Gastroesophageal sphincter (tissue), 4 donors: ENCODE measurements around the gene CD46. TPM values are rescaled to one million over a fixed set of nuclear protein-coding genes. Genes with fewer than 3 reads are reported as not detected.

Source experiments
- ATAC-seq: fragments of 150-250 bp; one replicate; pipeline ENCODE4 v1.9.1; 2016; ENCODE audit warnings: mild to moderate bottlenecking, moderate library complexity
- H3K27ac ChIP-seq, 4 donors: fragments of 200-600 bp; sonication (generic) in 3 of 4; 1 replicate in 3 of 4; 2 replicates in 1 of 4; pipeline ENCODE4 v1.5.1; 2016 to 2019
- H3K27me3 ChIP-seq: fragments of 200-600 bp; sonication (generic); one replicate; pipeline ENCODE4 v1.5.1; 2019
- H3K36me3 ChIP-seq, 2 donors: fragments of 200-600 bp; sonication (generic); one replicate each; pipeline ENCODE4 v1.5.1; 2019; ENCODE audit warnings: control low read depth in 1 of 2
- H3K4me1 ChIP-seq, 3 donors: fragments of 200-600 bp; sonication (generic); 1 replicate in 2 of 3; 2 replicates in 1 of 3; pipeline ENCODE4 v1.5.1; 2016 to 2019; ENCODE audit warnings: control low read depth in 2 of 3
- H3K4me3 ChIP-seq, 2 donors: fragments of 200-600 bp; sonication (generic); one replicate each; pipeline ENCODE4 v1.5.1; 2019; ENCODE audit warnings: mild to moderate bottlenecking in 1 of 2, moderate library complexity in 1 of 2
- H3K9me3 ChIP-seq, 3 donors: fragments of 200-600 bp; sonication (generic); one replicate each; pipeline ENCODE4 v1.5.1; 2017 to 2019; ENCODE audit warnings: control low read depth in 2 of 3
- EP300 ChIP-seq: sonication (generic); formaldehyde crosslinking; IDR thresholded peaks from one replicate; pipeline ENCODE4 v1.6.1; 2017; ENCODE audit warnings: antibody characterized with exemption, mild to moderate bottlenecking
- POLR2A ChIP-seq, 2 donors: fragments of 450-650 bp; IDR thresholded peaks; one replicate each; pipeline ENCODE4 v1.6.1; 2017; ENCODE audit warnings: antibody characterized with exemption in 2 of 2, mild to moderate bottlenecking in 2 of 2, moderate library complexity in 1 of 2
- POLR2AphosphoS5 ChIP-seq: sonication (generic); formaldehyde crosslinking; IDR thresholded peaks from one replicate; pipeline ENCODE4 v1.6.1; 2017; ENCODE audit warnings: antibody characterized with exemption
- WGBS, 2 donors: methylation state at CpG; one replicate each; pipeline ENCODE4 v1.1.5; 2018; ENCODE audit warnings: low coverage in 1 of 2; 5-methylcytosine and 5-hydroxymethylcytosine counted together
- total RNA-seq, 4 donors: library from RNA; depleted of rRNA; stranded (reverse); fragments of >200 nt; gene quantifications; one replicate each; pipeline ENCODE4 v1.1.0, GENCODE V29; 2016
- TF ChIP-seq, protein P1 (sequence below), 4 experiments: fragments of 200-600 bp in 2 of 4; fragments of 450-650 bp in 2 of 4; sonication (generic) in 1 of 4; IDR thresholded peaks; one replicate each; pipeline ENCODE4 v1.5.1; 2017 to 2019; ENCODE audit warnings: antibody characterized with exemption in 4 of 4, mild to moderate bottlenecking in 2 of 4, moderate library complexity in 2 of 4

The CD46 gene
- total RNA-seq, 4 donors from 2014 or later = 69.1 to 117 (median 98.6) TPM

DNA sequence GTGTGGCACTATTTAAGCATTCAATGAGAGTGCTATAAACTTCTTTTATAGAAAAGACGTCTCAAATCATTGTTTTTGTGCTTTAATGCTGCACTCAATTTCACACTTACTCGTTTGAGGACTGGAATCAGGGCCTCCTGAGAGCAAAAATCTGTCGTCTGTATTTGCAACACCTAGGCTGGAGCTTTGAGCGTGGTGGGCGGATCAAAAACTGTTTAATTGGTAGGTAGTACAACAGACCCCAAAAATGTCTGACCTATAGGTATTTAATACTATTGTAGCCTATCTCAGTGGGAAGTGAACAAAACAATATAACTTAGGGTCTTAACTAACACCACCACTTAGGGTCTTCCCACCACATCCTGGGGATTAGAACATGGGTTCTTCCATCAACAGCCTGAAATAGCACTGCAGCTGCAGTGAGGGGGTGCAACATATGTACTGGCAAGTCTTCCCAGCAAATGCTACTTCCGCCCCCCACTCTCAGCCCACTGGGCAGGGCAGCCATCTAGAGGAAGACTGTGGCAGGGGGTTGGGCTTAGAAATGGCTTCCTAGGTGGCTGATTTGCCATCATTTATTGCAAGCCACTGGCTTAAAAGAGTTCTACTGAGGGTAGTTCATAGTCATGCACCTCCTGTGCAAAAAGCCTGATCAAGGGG lies 48.3 kb downstream of the CD46 start:
- no peak overlapping the region for H3K4me3 ChIP-seq
- WGBS, 2 donors = 80 to 85% methylated on average over 5 to 6 of the region's 6 CpGs
- peak overlapping the region in 1 of 4 donors; percentile 48 for H3K27ac ChIP-seq
- no peak for ATAC-seq
- peaks cover 2 to 67% of the 10 kb centered on the region in 2 donors for H3K36me3 ChIP-seq
- peak; percentile 30 for TF ChIP-seq POLR2AphosphoS5
- TF ChIP-seq, protein P1, sequence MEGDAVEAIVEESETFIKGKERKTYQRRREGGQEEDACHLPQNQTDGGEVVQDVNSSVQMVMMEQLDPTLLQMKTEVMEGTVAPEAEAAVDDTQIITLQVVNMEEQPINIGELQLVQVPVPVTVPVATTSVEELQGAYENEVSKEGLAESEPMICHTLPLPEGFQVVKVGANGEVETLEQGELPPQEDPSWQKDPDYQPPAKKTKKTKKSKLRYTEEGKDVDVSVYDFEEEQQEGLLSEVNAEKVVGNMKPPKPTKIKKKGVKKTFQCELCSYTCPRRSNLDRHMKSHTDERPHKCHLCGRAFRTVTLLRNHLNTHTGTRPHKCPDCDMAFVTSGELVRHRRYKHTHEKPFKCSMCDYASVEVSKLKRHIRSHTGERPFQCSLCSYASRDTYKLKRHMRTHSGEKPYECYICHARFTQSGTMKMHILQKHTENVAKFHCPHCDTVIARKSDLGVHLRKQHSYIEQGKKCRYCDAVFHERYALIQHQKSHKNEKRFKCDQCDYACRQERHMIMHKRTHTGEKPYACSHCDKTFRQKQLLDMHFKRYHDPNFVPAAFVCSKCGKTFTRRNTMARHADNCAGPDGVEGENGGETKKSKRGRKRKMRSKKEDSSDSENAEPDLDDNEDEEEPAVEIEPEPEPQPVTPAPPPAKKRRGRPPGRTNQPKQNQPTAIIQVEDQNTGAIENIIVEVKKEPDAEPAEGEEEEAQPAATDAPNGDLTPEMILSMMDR (IDR thresholded peaks at IDR 0.05) = no peak
- H3K9me3 ChIP-seq = no peaks in the 10 kb centered on the region
- no peaks in the 10 kb centered on the region for H3K27me3 ChIP-seq
- H3K4me1 ChIP-seq = peaks cover 5 to 57% (median 12%) of the 10 kb centered on the region in 3 donors

- peaks cover 19 to 70% (median 27%) of the 10 kb centered on the region in 3 donors for H3K4me1 ChIP-seq
- 63 to 77% methylated on average over 4 to 8 of the region's 12 CpGs for WGBS, 2 donors
Measured at GRCh38 chr1:207801819-207802218, 50.0 kb downstream of the CD46 start.

DNA sequence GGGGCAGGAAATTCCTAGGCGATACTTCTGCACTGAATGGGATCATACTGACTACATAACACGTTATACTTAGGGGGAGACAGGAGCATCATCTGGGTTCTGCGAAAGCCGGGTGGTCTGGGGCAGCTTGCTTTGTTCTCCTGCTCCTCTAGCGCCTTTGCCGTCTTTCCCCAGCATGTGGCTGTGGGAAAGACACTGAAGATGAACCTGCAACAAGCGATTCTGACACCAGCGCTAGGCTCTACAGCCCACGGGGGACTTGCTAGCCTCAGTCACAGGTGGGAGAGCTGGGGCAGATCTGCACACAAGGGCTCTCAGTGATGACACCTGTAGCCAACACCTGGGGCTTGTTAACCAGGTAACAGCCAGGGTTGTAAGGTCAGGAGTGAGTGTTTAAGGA lies 51.8 kb downstream of the CD46 start:
- ATAC-seq = no peak
- peaks cover 22 to 72% (median 42%) of the 10 kb centered on the region in 3 donors for H3K4me1 ChIP-seq

More at GRCh38 chr1:207801819-207802218, 50.0 kb downstream of the CD46 start:
- TF ChIP-seq POLR2AphosphoS5 = no peak
- no peak for TF ChIP-seq EP300
- TF ChIP-seq POLR2A (IDR thresholded peaks at IDR 0.05) = no peak
- TF ChIP-seq, protein P1 (IDR thresholded peaks at IDR 0.05) = no peak
- no peaks in the 10 kb centered on the region for H3K9me3 ChIP-seq
- peaks cover 5 to 79% of the 10 kb centered on the region in 2 donors for H3K36me3 ChIP-seq
- no peak overlapping the region for H3K4me3 ChIP-seq
- no peaks in the 10 kb centered on the region for H3K27me3 ChIP-seq
- peak overlapping the region in 2 of 4 donors; percentile 4 to 10 for H3K27ac ChIP-seq
- ATAC-seq = no peak

GRCh38 chr1:207804721-207805468 lies 53.0 kb downstream of the CD46 start:
- peak overlapping the region; percentile 80 to 99 (median 92) for H3K27ac ChIP-seq
- peaks cover 29 to 81% (median 54%) of the 10 kb centered on the region in 3 donors for H3K4me1 ChIP-seq
- TF ChIP-seq POLR2AphosphoS5 (no peak), POLR2A (IDR thresholded peaks at IDR 0.05) (no peak), EP300 (no peak)
- TF ChIP-seq, protein P1 (IDR thresholded peaks at IDR 0.05) = no peak
- H3K27me3 ChIP-seq = no peaks in the 10 kb centered on the region
- WGBS, 2 donors = 50% methylated on average over 2 of the region's 5 CpGs; no CpG with 5 or more reads in 1 of the 2 donors
- ATAC-seq = no peak
- H3K4me3 ChIP-seq = no peak overlapping the region
- H3K9me3 ChIP-seq = no peaks in the 10 kb centered on the region
- peaks cover 7 to 100% of the 10 kb centered on the region in 2 donors for H3K36me3 ChIP-seq

More for the DNA sequence above, 51.8 kb downstream of the CD46 start:
- H3K36me3 ChIP-seq = peaks cover 5 to 94% of the 10 kb centered on the region in 2 donors
- H3K9me3 ChIP-seq = no peaks in the 10 kb centered on the region
- WGBS, 2 donors = 57 to 63% methylated on average over 1 to 2 of the region's 9 CpGs
- H3K4me3 ChIP-seq = no peak overlapping the region
- H3K27ac ChIP-seq = peak overlapping the region in 3 of 4 donors; percentile 88 to 99 (median 97)
- TF ChIP-seq EP300 (no peak), POLR2A (IDR thresholded peaks at IDR 0.05) (no peak), POLR2AphosphoS5 (no peak)
- TF ChIP-seq, protein P1 (IDR thresholded peaks at IDR 0.05) = no peak
- H3K27me3 ChIP-seq = no peaks in the 10 kb centered on the region
